ENCODE results near the gene ASB2. TPM values are rescaled to one million over a fixed set of nuclear protein-coding genes. Genes with fewer than 3 reads are reported as not detected.

The ASB2 gene
- polyA plus RNA-seq, 1 donor (not counting 4 experiments of a cell fraction or from before 2014, with no cell fraction given) = 0.56 TPM

DNA sequence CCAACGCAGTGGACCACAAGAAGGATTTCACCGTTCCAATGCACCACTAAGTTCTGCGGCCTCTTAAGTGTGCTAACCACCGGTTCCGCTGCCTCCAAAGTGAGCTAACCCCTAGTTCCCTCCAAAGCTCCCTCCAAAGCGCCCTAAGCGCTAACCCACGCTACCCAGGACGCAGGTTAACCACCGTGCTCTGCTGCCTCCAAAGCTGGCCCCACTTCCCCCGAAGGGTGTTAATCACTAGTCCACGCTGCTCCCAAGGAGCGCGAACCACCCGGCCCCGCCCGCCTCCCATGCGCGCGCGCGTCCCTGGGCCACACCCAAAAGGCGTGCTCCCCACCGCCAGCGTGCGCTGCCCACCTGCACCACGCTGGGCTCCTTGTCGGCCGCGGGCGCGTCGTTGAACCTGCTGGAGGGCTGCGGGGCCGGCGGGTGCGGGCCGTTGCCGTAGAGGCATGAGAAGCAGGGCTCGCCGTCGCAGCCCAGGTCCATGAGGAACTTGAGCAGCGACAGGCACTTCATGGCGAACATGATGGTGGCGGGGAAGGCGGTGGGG, 37.5 kb downstream of the ASB2 start:
- no peaks in the 10 kb centered on the region for H3K79me2 ChIP-seq (ENCODE audit: control insufficient read depth, insufficient read depth, low read length)
- peaks cover 2% of the 10 kb centered on the region for H4K20me1 ChIP-seq (ENCODE audit: control insufficient read depth, extremely low read depth, insufficient read depth, low read length)
- no peak overlapping the region for H3K9ac ChIP-seq (ENCODE audit: control insufficient read depth, extremely low read depth, insufficient read depth, low read length)
- dilution Hi-C loops (cut with MboI; ENCODE audit: extremely low pct_ligation_motif_present, low sequenced_read_pairs) = no loop called here
- no peaks in the 10 kb centered on the region for H3K36me3 ChIP-seq (ENCODE audit: control insufficient read depth in 2 of 2, extremely low read depth in 1 of 2, insufficient read depth in 2 of 2, low read length in 2 of 2)
- no peaks in the 10 kb centered on the region for H3K9me3 ChIP-seq (ENCODE audit: control insufficient read depth, low read depth, low read length)
- H3K4me2 ChIP-seq (ENCODE audit: control insufficient read depth, extremely low read depth, insufficient read depth, low read depth, low read length) = peak overlapping the region; percentile 37
- DNase-seq (ENCODE audit: low read depth, low spot score) (no peak), FAIRE-seq (no peak)
- no peaks in the 10 kb centered on the region for H3K9me1 ChIP-seq (ENCODE audit: control insufficient read depth, extremely low read depth, insufficient read depth, low read length)
- H2AFZ ChIP-seq (ENCODE audit: control insufficient read depth, low read length) = peak overlapping the region; percentile 54
- peaks cover 8% of the 10 kb centered on the region for H3K27me3 ChIP-seq (ENCODE audit: control insufficient read depth, extremely low read depth, insufficient read depth, low read length)
- peak; percentile 10 for TF ChIP-seq EZH2 (IDR thresholded peaks at IDR 0.05; ENCODE audit: low read length)
- TF ChIP-seq, protein P1, sequence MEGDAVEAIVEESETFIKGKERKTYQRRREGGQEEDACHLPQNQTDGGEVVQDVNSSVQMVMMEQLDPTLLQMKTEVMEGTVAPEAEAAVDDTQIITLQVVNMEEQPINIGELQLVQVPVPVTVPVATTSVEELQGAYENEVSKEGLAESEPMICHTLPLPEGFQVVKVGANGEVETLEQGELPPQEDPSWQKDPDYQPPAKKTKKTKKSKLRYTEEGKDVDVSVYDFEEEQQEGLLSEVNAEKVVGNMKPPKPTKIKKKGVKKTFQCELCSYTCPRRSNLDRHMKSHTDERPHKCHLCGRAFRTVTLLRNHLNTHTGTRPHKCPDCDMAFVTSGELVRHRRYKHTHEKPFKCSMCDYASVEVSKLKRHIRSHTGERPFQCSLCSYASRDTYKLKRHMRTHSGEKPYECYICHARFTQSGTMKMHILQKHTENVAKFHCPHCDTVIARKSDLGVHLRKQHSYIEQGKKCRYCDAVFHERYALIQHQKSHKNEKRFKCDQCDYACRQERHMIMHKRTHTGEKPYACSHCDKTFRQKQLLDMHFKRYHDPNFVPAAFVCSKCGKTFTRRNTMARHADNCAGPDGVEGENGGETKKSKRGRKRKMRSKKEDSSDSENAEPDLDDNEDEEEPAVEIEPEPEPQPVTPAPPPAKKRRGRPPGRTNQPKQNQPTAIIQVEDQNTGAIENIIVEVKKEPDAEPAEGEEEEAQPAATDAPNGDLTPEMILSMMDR (optimal IDR thresholded peaks at IDR 0.05 in 1 of 3, IDR thresholded peaks at IDR 0.05 in 1 of 3, conservative IDR thresholded peaks at IDR 0.05 in 1 of 3; ENCODE audit: extremely low read depth in 1 of 3, insufficient read depth in 2 of 3, low read length in 3 of 3) = no peak
- H3K4me1 ChIP-seq (ENCODE audit: control insufficient read depth, extremely low read depth, insufficient read depth, low read length) = peaks cover 17% of the 10 kb centered on the region
- H3K4me3 ChIP-seq (ENCODE audit: control insufficient read depth in 2 of 3, extremely low read depth in 1 of 3, insufficient read depth in 2 of 3, low read depth in 1 of 3, low read length in 3 of 3) = peak overlapping the region in 1 of 3 experiments; percentile 20
- no peak overlapping the region for H3K27ac ChIP-seq (ENCODE audit: control insufficient read depth, insufficient read depth, low read length)

DNA sequence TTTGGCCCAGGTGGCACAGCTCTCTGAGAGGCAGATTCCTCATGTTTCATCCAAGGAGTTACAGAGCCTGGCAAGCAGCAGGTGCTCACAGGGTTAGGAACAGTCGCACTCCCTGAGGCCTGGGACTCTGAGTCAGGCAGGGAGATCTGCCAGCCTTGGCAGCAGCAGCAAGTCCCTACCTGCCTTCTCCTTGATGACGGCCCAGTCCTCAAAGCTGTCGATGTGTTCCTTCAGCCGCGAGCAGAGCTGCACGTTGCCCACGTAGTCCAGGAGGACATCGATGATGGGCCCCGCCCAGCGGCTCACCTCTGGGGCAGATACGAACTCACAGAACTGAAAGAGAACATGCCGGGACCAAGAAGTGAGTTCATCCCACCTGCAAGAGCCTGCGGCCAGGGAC, 38.9 kb downstream of the ASB2 start:
- no peak for TF ChIP-seq EZH2 (IDR thresholded peaks at IDR 0.05; ENCODE audit: low read length)
- TF ChIP-seq, protein P1 (optimal IDR thresholded peaks at IDR 0.05 in 1 of 3, IDR thresholded peaks at IDR 0.05 in 1 of 3, conservative IDR thresholded peaks at IDR 0.05 in 1 of 3; ENCODE audit: extremely low read depth in 1 of 3, insufficient read depth in 2 of 3, low read length in 3 of 3) = no peak
- peaks cover 17% of the 10 kb centered on the region for H3K4me1 ChIP-seq (ENCODE audit: control insufficient read depth, extremely low read depth, insufficient read depth, low read length)
- DNase-seq (ENCODE audit: low read depth, low spot score) = peak; percentile 100
- no peak overlapping the region for H2AFZ ChIP-seq (ENCODE audit: control insufficient read depth, low read length)
- no peaks in the 10 kb centered on the region for H3K36me3 ChIP-seq (ENCODE audit: control insufficient read depth in 2 of 2, extremely low read depth in 1 of 2, insufficient read depth in 2 of 2, low read length in 2 of 2)
- H3K4me3 ChIP-seq (ENCODE audit: control insufficient read depth in 2 of 3, extremely low read depth in 1 of 3, insufficient read depth in 2 of 3, low read depth in 1 of 3, low read length in 3 of 3) = no peak overlapping the region
- peak overlapping the region; percentile 29 for H3K4me2 ChIP-seq (ENCODE audit: control insufficient read depth, extremely low read depth, insufficient read depth, low read depth, low read length)
- peak overlapping the region; percentile 17 for H3K27ac ChIP-seq (ENCODE audit: control insufficient read depth, insufficient read depth, low read length)
- peaks cover 8% of the 10 kb centered on the region for H3K27me3 ChIP-seq (ENCODE audit: control insufficient read depth, extremely low read depth, insufficient read depth, low read length)
- no peaks in the 10 kb centered on the region for H3K79me2 ChIP-seq (ENCODE audit: control insufficient read depth, insufficient read depth, low read length)
- no peaks in the 10 kb centered on the region for H3K9me3 ChIP-seq (ENCODE audit: control insufficient read depth, low read depth, low read length)
- peaks cover 2% of the 10 kb centered on the region for H4K20me1 ChIP-seq (ENCODE audit: control insufficient read depth, extremely low read depth, insufficient read depth, low read length)
- FAIRE-seq = peak; percentile 99
- dilution Hi-C loops (cut with MboI; ENCODE audit: extremely low pct_ligation_motif_present, low sequenced_read_pairs) = no loop called here
- no peak overlapping the region for H3K9ac ChIP-seq (ENCODE audit: control insufficient read depth, extremely low read depth, insufficient read depth, low read length)
- H3K9me1 ChIP-seq (ENCODE audit: control insufficient read depth, extremely low read depth, insufficient read depth, low read length) = no peaks in the 10 kb centered on the region

All from keratinocyte (primary cell).